ENCODE measurements around the gene GARNL3.
A peak's percentile ranks its signal among the peaks of the same experiment; 100 is the strongest.

GARNL3 gene

DNA sequence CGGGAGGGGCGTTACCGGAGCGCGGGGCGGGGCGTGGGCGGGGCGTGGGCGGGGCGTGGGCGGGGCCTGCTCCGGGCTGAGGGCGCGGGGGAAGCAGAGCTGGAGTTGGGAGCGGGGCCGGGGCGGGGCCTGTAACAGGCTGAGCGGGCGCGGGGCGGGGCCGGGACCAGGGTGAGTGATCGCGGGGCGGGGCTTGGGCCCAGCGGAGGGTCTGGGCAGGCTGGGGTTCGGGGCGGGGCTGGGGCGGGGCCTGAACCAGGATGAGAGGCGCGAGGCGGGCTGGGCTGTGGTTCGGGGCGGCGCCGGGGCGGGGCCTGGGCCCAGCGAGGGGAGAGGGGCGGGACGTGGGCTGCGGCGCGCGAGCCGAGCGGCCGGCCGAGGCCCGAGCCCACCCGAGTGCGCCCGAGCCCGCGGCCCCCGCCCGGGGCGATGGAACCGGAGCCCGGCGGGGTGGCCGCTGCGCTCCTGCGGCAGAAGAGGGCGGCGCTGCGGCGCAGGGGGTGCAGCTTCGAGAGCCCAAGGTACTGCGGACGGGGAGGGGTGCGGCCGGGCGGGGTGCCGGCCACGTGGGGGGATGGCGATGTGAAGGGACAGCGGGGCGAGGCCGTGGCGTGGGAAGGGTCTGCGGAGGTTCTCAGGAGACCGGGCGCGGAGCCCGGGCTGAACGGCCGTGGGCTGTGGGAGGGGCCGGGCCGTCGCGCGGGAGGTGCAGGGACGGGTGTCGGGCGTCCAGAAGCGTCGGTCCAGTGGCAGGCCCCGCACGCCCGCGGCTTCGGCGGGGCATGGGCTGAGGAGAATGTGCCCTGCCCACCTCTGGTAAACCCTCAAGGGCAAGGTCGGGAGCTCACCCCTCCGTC is 39.5 kb upstream of the GARNL3 start:
- 0% methylated on average over 104 of the region's 106 CpGs for WGBS (ENCODE audit: insufficient coverage)
- H3K4me1 ChIP-seq (ENCODE audit: control extremely low read depth in 1 of 4, control insufficient read depth in 4 of 4, insufficient read depth in 4 of 4, low read length in 3 of 4) = peaks cover 0 to 23% (median 19%) of the 10 kb centered on the region in 4 experiments
- ChIA-PET POLR2A (interaction anchor here (0.6 to 1.0 kb wide), 3 partner anchors 10 to 226 kb away, joined by 3 to 4 read pairs (median 3); no protein-coding TSS in a partner anchor), CTCF (interaction anchor here (0.5 to 2.5 kb wide), 3 partner anchors 11 to 20 kb away, joined by 3 to 20 read pairs (median 3); no protein-coding TSS in a partner anchor)
- peak overlapping the region; percentile 23 to 73 (median 65) for H3K4me3 ChIP-seq (ENCODE audit: control insufficient read depth in 1 of 7, extremely low read depth in 1 of 7, insufficient read depth in 4 of 7, low read depth in 2 of 7, low read length in 6 of 7)
- DNase-seq = peak; percentile 81 to 90 (median 87)
- H3K27me3 ChIP-seq (replicated peaks in 2 of 5; ENCODE audit: control insufficient read depth in 4 of 5, insufficient read depth in 5 of 5, low read length in 4 of 5) = peaks cover 3 to 31% (median 7%) of the 10 kb centered on the region in 5 experiments
- no peaks in the 10 kb centered on the region for H3K36me3 ChIP-seq (ENCODE audit: control insufficient read depth in 4 of 4, insufficient read depth in 4 of 4, low read length in 3 of 4)
- H3K9me3 ChIP-seq (ENCODE audit: control extremely low read depth in 1 of 5, control insufficient read depth in 4 of 5, insufficient read depth in 2 of 5, low read depth in 1 of 5, low read length in 4 of 5) = no peaks in the 10 kb centered on the region
- no peak overlapping the region for H3K27ac ChIP-seq (ENCODE audit: insufficient read depth in 1 of 2, low read depth in 1 of 2, low read length in 2 of 2, poor library complexity in 1 of 2, severe bottlenecking in 2 of 2)

GRCh38 chr9:127225801-127226625 is 38.6 kb upstream of the GARNL3 start:
- H3K9me3 ChIP-seq (ENCODE audit: control extremely low read depth in 1 of 5, control insufficient read depth in 4 of 5, insufficient read depth in 2 of 5, low read depth in 1 of 5, low read length in 4 of 5) = no peaks in the 10 kb centered on the region
- peak overlapping the region in 6 of 7 experiments; percentile 23 to 73 (median 58) for H3K4me3 ChIP-seq (ENCODE audit: control insufficient read depth in 1 of 7, extremely low read depth in 1 of 7, insufficient read depth in 4 of 7, low read depth in 2 of 7, low read length in 6 of 7)
- peak in 2 of 3 donors; percentile 8 to 10 for DNase-seq
- ChIA-PET CTCF (interaction anchor here (1.2 to 1.3 kb wide), 2 partner anchors 12 to 166 kb away, joined by 3 to 4 read pairs; no protein-coding TSS in a partner anchor), POLR2A (interaction anchor here (0.9 kb wide), 1 partner anchor 11 kb away, joined by 3 read pairs; no protein-coding TSS in a partner anchor)
- no peak overlapping the region for H3K27ac ChIP-seq (ENCODE audit: insufficient read depth in 1 of 2, low read depth in 1 of 2, low read length in 2 of 2, poor library complexity in 1 of 2, severe bottlenecking in 2 of 2)
- 25% methylated on average over 29 of the region's 42 CpGs for WGBS (ENCODE audit: insufficient coverage)
- H3K36me3 ChIP-seq (ENCODE audit: control insufficient read depth in 4 of 4, insufficient read depth in 4 of 4, low read length in 3 of 4) = no peaks in the 10 kb centered on the region
- peaks cover 0 to 23% (median 19%) of the 10 kb centered on the region in 4 experiments for H3K4me1 ChIP-seq (ENCODE audit: control extremely low read depth in 1 of 4, control insufficient read depth in 4 of 4, insufficient read depth in 4 of 4, low read length in 3 of 4)
- peaks cover 3 to 31% (median 7%) of the 10 kb centered on the region in 5 experiments for H3K27me3 ChIP-seq (replicated peaks in 2 of 5; ENCODE audit: control insufficient read depth in 4 of 5, insufficient read depth in 5 of 5, low read length in 4 of 5)

- H3K36me3 ChIP-seq (ENCODE audit: control insufficient read depth in 4 of 4, insufficient read depth in 4 of 4, low read length in 3 of 4) = no peaks in the 10 kb centered on the region
- H3K9me3 ChIP-seq (ENCODE audit: control extremely low read depth in 1 of 5, control insufficient read depth in 4 of 5, insufficient read depth in 2 of 5, low read depth in 1 of 5, low read length in 4 of 5) = no peaks in the 10 kb centered on the region
- ChIA-PET CTCF (interaction anchor here (2.7 kb wide), 1 partner anchor 15 kb away, joined by 7 read pairs; no protein-coding TSS in a partner anchor), POLR2A (no interaction called here)
- H3K27me3 ChIP-seq (replicated peaks in 2 of 5; ENCODE audit: control insufficient read depth in 4 of 5, insufficient read depth in 5 of 5, low read length in 4 of 5) = peaks cover 0 to 19% (median 7%) of the 10 kb centered on the region in 5 experiments
- no peak overlapping the region for H3K4me3 ChIP-seq (ENCODE audit: control insufficient read depth in 1 of 7, extremely low read depth in 1 of 7, insufficient read depth in 4 of 7, low read depth in 2 of 7, low read length in 6 of 7)
- 100% methylated on average over 4 of the region's 4 CpGs for WGBS (ENCODE audit: insufficient coverage)
- no peak overlapping the region for H3K27ac ChIP-seq (ENCODE audit: insufficient read depth in 1 of 2, low read depth in 1 of 2, low read length in 2 of 2, poor library complexity in 1 of 2, severe bottlenecking in 2 of 2)
- DNase-seq = no peak
- peaks cover 0 to 11% (median 7%) of the 10 kb centered on the region in 4 experiments for H3K4me1 ChIP-seq (ENCODE audit: control extremely low read depth in 1 of 4, control insufficient read depth in 4 of 4, insufficient read depth in 4 of 4, low read length in 3 of 4)
These were observed 34.7 kb upstream of the GARNL3 start for GRCh38 chr9:127229691-127230417.

- no peaks in the 10 kb centered on the region for H3K9me3 ChIP-seq (ENCODE audit: control extremely low read depth in 1 of 5, control insufficient read depth in 4 of 5, insufficient read depth in 2 of 5, low read depth in 1 of 5, low read length in 4 of 5)
- no peak overlapping the region for H3K4me3 ChIP-seq (ENCODE audit: control insufficient read depth in 1 of 7, extremely low read depth in 1 of 7, insufficient read depth in 4 of 7, low read depth in 2 of 7, low read length in 6 of 7)
- ChIA-PET CTCF (no interaction called here), POLR2A (no interaction called here)
- H3K27ac ChIP-seq (ENCODE audit: insufficient read depth in 1 of 2, low read depth in 1 of 2, low read length in 2 of 2, poor library complexity in 1 of 2, severe bottlenecking in 2 of 2) = no peak overlapping the region
- peaks cover 0 to 10% (median 2%) of the 10 kb centered on the region in 5 experiments for H3K27me3 ChIP-seq (replicated peaks in 2 of 5; ENCODE audit: control insufficient read depth in 4 of 5, insufficient read depth in 5 of 5, low read length in 4 of 5)
- H3K36me3 ChIP-seq (ENCODE audit: control insufficient read depth in 4 of 4, insufficient read depth in 4 of 4, low read length in 3 of 4) = no peaks in the 10 kb centered on the region
- no peak for DNase-seq
- 100% methylated on average over 3 of the region's 3 CpGs for WGBS (ENCODE audit: insufficient coverage)
- H3K4me1 ChIP-seq (ENCODE audit: control extremely low read depth in 1 of 4, control insufficient read depth in 4 of 4, insufficient read depth in 4 of 4, low read length in 3 of 4) = no peaks in the 10 kb centered on the region
These were observed 32.9 kb upstream of the GARNL3 start for GRCh38 chr9:127231666-127232065.

DNA sequence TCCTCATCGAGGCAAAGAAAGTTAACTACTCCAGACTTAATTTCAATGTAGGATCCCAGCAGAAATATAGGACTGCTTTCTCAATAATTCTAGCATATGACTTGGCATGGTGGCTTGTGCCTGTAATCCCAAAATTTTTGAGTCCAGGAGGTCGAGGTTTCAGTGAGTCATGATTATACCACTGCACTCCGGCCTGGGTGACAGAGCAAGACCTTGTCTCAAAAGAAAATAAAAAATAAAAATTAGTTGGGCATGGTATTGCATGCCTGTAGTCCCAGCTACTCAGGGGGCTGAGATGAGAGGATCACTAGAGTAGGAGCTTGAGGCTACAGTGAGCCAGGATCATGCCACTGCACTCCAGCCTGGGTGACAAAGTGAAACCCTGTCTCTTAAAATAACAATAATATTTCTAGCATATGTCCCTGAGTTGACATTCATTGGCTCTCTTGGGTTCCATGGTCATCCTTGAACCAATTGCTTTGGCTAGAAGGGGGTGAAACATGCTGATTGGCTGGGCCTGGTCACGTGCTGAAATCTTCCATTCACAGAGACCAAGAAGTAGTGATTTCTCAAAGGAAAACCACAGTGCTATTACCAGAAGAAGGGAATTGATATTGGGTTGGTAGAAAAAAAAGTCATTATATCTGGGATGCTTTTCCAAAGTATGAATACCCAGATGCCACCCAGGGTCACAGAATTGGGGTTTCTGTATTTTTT is 31.6 kb upstream of the GARNL3 start:
- WGBS (ENCODE audit: insufficient coverage) = 90% methylated on average over 4 of the region's 4 CpGs
- Histone ChIP-seq H3K4me1 (ENCODE audit: control extremely low read depth in 1 of 4, control insufficient read depth in 4 of 4, insufficient read depth in 4 of 4, low read length in 3 of 4) (no peaks in the 10 kb centered on the region), H3K27me3 (replicated peaks in 2 of 5; ENCODE audit: control insufficient read depth in 4 of 5, insufficient read depth in 5 of 5, low read length in 4 of 5) (no peaks in the 10 kb centered on the region), H3K4me3 (ENCODE audit: control insufficient read depth in 1 of 7, extremely low read depth in 1 of 7, insufficient read depth in 4 of 7, low read depth in 2 of 7, low read length in 6 of 7) (no peak overlapping the region), H3K36me3 (ENCODE audit: control insufficient read depth in 4 of 4, insufficient read depth in 4 of 4, low read length in 3 of 4) (no peaks in the 10 kb centered on the region), H3K9me3 (ENCODE audit: control extremely low read depth in 1 of 5, control insufficient read depth in 4 of 5, insufficient read depth in 2 of 5, low read depth in 1 of 5, low read length in 4 of 5) (no peaks in the 10 kb centered on the region), H3K27ac (ENCODE audit: insufficient read depth in 1 of 2, low read depth in 1 of 2, low read length in 2 of 2, poor library complexity in 1 of 2, severe bottlenecking in 2 of 2) (no peak overlapping the region)
- POLR2A ChIA-PET = no interaction called here
- CTCF ChIA-PET = no interaction called here
- DNase-seq = no peak

GRCh38 chr9:127233550-127233949 is 31.0 kb upstream of the GARNL3 start:
- WGBS (ENCODE audit: insufficient coverage) = 98% methylated on average over 4 of the region's 4 CpGs

More at GRCh38 chr9:127233550-127233949, 31.0 kb upstream of the GARNL3 start:
- Histone ChIP-seq H3K9me3 (ENCODE audit: control extremely low read depth in 1 of 5, control insufficient read depth in 4 of 5, insufficient read depth in 2 of 5, low read depth in 1 of 5, low read length in 4 of 5) (no peaks in the 10 kb centered on the region), H3K4me3 (ENCODE audit: control insufficient read depth in 1 of 7, extremely low read depth in 1 of 7, insufficient read depth in 4 of 7, low read depth in 2 of 7, low read length in 6 of 7) (no peak overlapping the region), H3K36me3 (ENCODE audit: control insufficient read depth in 4 of 4, insufficient read depth in 4 of 4, low read length in 3 of 4) (no peaks in the 10 kb centered on the region), H3K4me1 (ENCODE audit: control extremely low read depth in 1 of 4, control insufficient read depth in 4 of 4, insufficient read depth in 4 of 4, low read length in 3 of 4) (no peaks in the 10 kb centered on the region), H3K27me3 (replicated peaks in 2 of 5; ENCODE audit: control insufficient read depth in 4 of 5, insufficient read depth in 5 of 5, low read length in 4 of 5) (no peaks in the 10 kb centered on the region), H3K27ac (ENCODE audit: insufficient read depth in 1 of 2, low read depth in 1 of 2, low read length in 2 of 2, poor library complexity in 1 of 2, severe bottlenecking in 2 of 2) (no peak overlapping the region)
- POLR2A ChIA-PET = no interaction called here
- CTCF ChIA-PET = no interaction called here
- no peak for DNase-seq
